ENCODE measurements around the gene KIFC3.

DNA sequence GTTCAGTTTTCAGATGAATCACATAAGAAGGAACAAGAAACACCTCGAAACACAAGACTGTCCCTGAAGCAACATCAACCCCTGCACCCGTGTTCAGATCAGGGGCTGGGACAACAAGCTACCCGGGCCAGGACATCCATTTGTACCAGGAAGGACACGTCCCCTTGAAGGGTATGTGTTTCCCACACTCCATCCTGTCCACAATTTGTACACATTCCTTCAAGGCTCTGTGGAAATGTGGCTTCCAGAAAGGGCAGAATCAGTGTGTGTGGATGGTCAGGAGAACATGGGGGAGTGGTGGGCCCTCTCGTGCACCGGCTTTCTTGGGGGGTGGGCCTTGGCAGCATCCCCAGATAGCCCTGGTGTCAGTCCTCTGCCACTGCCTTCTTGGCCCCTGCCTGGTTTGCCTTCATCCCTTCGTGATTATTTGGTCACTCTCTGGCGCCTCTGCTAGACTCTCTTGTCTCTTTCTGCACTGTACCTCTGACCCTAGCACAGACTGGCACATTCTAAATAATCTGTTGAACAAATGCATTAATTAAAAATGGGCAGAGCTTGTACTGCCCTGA, 10.3 kb downstream of the KIFC3 start:
- TF ChIP-seq CTCF (IDR thresholded peaks at IDR 0.05; ENCODE audit: low read depth, low read length) = no peak
- no peak for TF ChIP-seq POLR2A (IDR thresholded peaks at IDR 0.05; ENCODE audit: extremely low read depth, insufficient read length)
